ENCODE data around the gene WDR53.
A peak's percentile ranks its signal among the peaks of the same experiment; 100 is the strongest.
"Not testable (repeated sequence)": the region's sequence is repeated elsewhere in the genome, so short reads cannot be mapped to it uniquely, and the experiment has no call there.

The WDR53 gene

DNA sequence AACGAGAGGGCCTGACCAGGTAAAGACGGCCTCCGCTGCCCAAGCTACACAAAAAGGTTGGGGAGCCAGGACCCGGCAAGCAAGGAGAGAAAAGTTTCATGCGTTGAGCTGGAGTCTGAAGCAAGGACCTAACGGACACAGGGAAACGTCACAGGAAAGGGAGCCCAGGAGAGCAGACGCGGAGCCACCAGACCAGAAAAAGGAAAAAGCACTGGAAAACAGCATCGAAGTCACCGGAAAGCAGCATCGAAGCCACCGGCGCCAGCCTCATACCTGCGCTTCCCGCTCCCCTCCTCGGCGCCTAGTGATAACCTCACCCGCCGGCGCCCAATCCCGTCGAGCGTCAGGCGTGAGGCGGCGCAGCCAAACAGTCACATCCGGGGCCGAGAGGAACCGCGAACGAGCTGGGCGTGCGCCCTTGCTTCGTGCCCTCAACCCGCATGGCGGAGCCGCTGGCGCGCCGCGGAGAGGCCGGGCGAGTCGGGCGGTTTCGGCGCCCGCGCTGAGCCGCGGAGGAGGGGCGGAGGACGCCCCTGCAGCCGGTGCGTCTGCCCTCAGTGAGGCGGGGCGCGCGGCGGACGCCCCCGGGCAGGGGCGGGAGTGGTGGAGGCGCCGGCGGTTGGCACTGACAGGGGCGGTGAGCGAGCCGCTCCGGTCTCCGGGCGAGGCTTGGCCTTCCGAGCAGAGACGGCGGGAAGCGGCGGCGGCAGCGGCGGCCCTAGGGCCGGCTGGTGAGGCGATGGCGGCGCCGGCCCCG, at the start of gene WDR53, which contains the start of gene FBXO45:
WDR53 (minus strand) TSS at position 309 of the 757 bp plus-strand sequence. CDS start 7,079 bp downstream, outside the sequence.
FBXO45 (plus strand) TSS at position 415 of the 757 bp plus-strand sequence; CDS start at position 740, 325 bp downstream.
- DNase-seq: peak; percentile 97

DNA sequence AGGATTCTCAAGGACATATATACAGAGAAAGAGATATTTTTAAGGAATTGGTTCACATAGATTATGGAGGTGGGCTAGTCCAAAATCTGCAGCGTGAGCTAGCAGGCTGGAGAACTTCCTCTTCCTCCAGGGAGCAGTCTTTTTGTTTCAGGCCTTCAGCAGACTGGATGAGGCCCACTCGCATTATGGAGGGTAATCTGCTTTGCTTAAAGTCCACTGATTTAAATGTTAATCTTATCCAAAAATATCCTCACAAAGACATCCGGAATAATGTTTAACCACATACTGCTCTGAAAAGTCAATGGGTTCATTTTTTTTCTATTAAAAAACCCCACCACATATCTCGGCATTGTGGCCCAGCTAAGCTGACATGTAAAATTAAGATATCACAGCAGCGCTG, 48.9 kb upstream of the WDR53 start:
- DNase-seq: no peak

DNA sequence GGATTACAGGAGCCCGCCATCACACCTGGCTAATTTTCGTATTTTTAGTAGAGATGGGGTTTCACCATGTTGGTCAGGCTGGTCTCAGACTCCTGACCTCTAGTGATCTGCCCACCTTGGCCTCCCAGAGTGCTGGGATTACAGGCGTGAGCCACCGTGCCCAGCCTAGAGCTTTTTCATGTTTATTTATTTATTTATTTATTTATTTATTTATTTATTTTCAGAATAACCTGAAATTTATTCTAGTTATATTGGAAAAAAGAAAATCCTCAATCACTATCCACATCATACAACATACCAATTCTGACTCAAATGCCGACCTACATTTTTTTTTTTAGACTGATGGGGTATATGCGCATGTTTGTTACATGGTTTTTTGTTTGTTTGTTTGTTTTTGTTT, 46.9 kb upstream of the WDR53 start:
- DNase-seq: not testable (repeated sequence)

DNA sequence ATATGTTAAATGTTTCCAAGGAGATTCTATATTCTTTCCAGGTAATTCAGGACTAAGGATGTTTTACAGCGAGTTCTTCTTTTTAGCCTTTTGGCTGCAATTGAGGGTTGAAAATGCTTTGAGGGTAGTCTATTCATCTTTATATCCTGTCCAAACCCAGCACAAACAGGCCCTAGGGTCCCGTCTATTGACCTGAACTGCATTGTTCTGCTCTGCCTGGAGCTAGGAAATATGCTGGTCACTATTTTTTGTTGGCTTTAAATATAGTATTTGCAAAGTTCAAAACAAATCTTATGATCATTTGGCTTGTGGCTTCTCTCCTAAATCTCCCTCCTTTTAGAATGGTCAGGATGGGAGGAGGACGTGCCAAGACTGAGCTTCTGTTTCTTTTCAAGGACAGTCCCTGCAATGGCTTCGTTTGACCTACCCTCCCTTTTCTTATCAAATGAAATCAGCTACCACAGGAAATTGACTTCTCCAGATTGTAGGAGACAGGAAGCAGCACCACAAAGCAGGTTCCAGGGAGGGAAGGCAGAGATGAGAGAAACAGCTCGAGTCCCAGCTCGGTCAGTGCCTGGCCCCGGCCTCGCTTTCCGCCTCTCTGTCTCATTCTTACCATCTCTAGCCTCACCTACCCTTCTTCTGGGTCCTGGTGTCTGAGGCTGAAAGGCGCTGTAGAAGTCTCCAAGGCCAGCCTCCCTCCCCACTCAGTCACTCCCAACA, 43.6 kb upstream of the WDR53 start:
- no peak for DNase-seq

DNA sequence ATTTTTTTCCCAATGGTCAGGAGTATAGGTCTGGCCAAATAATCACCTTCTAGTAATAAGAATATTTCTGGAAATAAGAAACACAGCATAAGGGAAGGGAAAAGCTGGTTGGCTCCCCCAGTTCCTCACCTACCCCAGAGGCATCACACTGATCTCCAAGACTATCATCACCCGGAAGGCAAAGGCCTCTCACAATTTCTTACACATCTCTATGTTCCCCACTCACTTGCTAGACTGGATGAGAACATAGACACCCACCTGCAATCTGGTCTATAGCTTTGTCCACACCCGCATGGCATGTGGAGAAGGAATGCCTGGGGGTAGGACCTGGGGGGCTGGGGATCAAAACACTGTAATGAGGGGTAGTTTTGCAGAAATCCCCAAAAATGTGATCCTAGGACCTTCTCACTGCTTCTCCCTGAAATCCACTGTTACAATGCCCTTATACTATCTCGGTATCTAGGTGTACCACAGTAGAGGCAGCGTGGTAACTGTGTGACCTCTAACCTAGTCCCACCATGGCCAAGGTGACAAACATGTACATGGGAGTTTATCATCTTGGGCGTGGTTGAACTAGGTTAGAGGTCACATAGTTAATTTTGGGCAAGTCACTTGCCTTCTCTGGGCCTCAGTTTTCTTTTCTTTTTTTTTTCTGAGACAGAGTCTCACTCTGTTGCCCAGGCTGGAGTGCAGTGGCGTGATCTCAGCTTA, 41.6 kb upstream of the WDR53 start:
- no peak for DNase-seq

DNA sequence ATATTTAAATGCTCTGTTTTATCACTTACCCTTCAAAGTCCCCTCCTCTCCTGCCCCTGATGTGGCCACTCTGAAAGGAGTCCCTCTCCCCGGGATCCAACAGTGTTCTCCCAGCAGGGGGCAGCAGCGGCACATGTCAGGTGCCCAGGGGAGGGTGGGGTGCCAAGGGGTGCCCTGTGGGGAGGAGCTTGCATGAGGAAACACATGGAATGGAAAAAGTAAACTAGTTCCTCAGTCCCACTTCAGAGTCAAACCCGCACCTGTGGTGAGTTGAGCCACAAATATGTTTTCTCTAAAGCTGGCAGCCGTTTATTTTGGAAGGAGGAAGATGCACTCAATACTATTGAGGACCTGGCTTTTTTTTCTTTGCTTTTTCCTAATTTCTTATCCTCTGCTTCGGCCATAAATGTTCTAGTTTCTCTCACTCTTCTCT, 41.0 kb upstream of the WDR53 start:
- peak; percentile 85 for DNase-seq

DNA sequence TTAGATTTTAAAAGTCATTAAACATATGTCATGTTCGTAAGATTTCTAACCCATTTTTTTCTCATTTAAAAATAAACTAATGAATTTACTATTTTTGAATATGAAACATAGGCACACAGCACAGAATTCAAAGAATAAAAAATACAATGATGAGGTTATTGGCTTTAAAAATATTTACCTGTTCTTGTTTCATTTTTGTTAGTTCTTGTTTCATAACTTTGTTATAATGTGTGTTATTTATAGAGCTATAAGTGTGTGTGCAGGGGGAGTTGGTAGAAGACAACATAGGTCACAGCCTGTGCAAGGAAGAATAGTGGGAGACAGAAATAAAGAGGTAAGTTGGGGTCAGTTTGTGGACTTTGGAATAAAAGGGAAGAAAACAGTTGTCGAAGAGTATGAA, 40.3 kb upstream of the WDR53 start:
- no peak for DNase-seq

DNA sequence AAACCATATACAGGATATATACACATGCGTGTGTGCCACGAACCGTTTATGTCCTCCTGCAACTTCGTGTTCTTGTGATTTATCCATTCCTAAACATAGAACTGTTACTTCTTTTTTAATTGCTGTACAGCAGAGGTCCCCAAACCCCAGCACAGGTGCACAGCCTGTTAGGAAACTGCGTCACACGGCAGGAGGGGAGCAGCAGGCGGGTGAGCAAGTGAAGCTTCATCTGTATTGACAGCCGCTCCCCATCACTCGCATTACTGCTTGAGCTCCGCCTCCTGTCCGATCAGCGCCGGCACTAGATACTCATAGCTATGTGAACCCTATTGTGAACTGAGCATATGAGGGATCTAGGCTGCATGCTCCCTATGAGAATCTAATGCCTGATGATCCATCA, 36.2 kb upstream of the WDR53 start:
- DNase-seq: no peak

DNA sequence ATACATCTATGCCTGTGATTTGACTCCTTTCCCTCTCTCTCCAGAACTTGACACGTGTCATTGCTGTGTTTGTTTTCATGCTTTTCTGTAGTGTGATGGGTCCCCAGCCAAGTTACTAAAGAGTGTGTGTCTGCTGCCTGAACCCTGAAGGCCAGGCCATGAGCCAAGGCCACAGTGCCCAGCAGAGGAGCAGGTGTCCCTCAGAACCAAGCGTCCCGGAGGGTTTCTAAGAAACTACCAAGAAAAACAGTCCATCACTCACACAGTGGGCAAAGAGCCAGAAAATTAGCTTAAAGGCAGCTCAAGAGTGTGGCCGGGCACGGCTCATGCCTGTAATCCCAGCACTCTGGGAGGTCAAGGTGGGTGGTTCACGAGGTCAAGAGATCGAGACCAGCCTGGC, 35.3 kb upstream of the WDR53 start:
- peak; percentile 26 for DNase-seq

DNA sequence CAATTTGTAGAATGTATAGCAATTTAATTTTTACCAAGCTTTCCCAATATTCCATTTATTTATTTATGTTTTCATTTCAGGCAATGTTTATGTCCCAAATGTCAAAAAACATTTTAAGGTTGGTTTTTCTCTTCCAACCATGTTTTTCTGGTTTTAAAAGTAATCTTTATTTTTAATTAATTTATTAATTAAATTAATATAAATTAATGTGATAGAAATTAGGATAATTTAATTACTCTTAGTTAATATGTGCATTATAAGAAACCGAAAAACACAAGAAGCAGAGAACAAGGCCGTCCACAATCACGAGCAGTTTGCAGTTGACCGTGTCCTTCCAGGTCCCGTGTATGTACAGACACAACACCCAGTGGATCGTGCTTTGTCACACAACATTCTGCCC, 34.3 kb upstream of the WDR53 start:
- DNase-seq: no peak

DNA sequence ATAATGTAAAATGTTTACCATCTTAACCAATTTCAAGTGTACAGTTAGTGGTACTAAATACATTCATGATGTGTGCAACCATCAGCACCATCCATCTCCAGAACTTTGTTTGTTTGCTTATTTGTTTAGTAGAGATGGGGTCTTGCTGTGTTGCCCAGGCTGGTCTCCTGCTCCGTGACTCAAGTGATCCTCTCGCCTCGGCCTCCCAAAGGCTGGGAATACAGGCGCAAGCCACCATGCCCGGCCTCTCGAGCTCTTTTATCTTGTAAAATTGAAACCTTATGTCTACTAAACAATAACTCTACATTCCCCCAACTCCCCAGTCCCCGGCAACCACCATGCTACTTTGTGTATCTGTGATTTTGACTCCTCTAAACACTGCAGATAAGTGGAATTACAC, 32.0 kb upstream of the WDR53 start:
- no peak for DNase-seq

DNA sequence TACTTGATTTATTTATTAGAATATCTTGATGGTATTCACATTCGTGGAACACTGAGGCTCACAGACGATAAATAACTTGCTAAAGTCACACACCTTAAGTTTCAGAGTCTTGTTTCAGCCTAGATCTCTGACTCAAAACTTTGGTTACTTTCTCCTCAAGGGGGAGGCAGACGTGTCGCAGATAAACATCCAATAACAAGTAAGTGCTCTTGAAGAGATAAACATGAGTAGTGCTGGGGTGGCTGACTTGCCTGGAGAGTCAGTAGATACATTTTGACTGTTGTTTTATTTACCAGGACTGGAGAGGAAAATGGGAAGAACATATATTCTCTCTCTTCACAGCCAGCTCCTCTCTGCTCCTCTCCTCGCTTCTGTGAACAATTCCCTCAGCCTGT, 31.4 kb upstream of the WDR53 start:
- no peak for DNase-seq

DNA sequence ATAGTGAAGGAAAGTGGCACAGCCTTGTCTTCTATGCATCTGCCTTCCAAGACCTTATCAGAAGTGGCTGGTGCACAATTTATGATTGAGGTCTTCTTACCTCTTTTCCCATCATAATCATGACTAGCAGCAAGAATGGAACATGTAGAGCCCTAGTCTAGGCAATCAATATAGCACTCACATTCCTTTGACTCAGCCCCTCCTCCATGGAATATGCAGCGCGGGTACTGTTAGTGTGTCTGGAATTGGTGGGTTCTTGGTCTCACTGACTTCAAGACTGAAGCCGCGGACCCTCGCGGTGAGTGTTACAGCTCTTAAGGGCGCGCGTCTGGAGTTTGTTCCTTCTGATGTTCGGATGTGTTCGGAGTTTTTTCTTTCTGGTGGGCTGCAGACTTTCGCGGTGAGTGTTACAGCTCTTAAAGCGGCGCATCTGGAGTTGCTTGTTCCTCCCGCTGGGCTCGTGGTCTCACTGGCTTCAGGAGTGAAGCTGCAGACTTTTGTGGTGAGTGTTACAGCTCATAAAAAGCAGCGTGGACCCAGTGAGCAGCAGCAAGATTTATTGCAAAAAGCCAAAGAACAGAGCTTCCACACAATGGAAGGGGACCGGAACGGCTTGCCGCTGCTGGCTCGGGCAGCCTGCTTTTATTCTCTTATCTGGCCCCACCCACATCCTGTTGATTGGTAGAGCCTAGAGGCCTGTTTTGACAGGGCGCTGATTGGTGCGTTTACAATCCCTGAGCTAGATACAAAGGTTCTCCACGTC, 29.8 kb upstream of the WDR53 start:
- DNase-seq: not testable (repeated sequence)

DNA sequence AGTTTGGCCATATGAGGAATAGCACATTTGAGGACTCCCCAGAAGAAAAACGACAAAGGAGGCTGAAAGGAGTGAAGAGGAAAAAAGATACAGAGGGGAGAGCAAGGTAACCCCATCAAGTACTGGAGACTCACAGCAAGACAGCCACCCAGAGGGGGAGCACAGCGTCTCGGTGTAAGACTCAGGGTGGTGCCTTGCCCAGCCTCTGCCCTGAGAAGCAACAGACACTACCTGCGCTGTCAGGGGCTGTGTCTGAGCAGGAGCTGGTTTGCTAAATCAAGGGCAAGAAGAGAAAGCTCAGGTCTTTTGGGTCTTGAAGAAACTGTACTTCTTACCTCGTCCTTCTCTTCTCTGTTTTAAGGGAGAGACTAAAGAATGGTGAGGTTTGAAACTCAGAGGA, 28.0 kb upstream of the WDR53 start:
- no peak for DNase-seq

DNA sequence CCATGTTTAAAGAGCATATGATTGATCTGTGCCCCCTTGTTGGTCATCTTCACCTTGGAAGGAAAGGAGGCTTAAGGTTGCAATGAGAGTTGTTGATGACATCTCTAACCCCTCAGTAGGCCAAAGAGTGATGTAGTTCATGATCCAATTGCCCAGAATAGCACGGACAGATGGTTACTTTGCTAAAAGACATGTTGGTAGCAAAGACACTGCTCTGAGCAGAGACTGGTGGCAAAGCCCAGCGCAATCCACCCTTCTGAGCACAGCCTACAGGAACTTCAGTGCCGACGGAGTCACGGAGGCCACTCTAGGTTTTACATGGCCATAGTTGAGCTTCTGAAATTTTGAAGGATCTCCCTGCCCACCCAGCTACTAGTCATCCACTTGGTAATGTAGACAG, 21.9 kb upstream of the WDR53 start:
- DNase-seq: no peak

DNA sequence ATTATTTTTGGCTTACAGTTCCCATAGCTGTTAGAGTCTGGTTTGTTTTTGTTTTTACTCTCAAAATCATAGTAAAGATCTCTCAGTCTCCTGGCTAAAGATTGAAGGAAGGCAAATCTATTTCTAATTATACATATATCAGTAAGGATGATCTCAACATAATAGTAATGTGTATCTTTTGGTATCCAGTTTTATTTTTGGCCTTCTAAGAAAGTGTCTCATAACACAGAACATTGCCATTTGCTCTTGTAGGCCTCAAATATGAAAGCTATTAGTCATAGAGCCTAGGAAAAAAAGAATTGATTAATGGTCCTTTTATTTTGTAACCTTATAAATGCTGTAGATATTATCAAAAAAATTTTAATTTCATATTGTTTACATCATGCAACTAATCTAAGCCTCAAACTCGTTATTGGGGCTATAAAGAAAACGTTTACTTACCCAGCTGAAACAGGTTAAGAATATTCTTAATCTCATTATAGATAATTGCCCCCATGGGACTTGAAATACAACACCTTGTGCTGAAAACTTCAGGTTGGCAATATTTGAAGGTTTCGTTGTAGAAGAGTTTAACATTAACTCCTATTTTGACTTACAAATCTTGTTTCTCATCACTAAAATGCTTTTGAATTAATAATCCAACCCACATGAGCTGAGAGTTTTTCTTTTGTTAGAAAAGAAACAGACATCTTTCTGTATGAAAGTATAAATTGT, 16.8 kb upstream of the WDR53 start:
- no peak for DNase-seq

DNA sequence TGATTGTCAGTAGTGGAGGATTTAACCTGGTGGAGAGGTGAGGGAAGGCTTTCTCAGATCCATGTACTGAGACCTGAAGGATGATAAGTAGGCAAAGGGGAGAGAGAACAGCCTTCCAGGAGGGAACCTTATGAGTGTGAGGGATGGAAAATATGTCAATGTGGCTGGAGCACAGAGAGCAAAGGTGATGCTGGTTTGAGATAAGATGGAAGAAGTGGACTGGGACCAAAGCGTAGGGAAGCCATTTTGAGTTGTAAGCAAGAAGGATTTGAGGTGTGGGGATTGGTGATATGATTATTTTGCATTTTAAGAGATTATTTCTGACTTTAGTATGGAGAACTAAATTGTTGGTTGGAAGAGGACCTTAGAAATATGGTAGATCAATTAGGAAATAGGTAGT, 4.0 kb upstream of the WDR53 start:
- DNase-seq: no peak

DNA sequence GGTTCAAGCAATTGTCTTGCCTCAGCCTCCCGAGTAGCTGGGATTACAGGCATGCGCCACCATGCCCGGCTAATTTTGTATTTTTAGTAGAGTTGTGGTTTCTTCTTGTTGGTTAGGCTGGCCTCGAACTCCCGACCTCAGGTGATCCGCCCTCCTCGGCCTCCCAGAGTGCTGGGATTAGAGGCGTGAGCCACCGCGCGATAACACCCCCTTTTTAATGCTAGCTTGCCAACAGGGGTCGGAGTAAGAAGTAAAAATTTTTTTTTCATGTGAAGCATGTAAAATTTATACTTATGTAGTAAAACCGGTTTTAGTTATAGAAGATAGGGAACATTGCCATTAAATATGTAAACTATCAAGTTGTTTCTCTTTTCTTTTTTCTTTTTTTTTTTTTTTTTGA, 2.0 kb upstream of the WDR53 start:
- DNase-seq: not testable (repeated sequence)

DNA sequence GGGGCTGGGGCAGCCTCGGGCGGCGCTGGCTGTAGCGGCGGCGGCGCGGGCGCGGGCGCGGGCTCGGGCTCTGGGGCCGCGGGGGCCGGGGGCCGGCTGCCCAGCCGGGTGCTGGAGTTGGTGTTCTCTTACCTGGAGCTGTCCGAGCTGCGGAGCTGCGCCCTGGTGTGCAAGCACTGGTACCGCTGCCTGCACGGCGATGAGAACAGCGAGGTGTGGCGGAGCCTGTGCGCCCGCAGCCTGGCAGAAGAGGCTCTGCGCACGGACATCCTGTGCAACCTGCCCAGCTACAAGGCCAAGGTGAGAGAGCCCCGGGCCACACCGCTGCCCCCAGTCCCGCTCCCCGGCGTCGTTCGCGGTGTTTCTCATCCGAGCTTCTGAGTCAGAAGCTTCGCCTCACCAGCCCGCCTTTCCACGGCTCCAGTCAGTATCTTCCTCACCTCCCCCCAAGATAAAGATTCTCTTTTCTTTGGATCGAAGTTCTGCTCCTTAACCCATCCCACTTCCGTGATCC, 706 bp upstream of the WDR53 start:
- DNase-seq: no peak

DNA sequence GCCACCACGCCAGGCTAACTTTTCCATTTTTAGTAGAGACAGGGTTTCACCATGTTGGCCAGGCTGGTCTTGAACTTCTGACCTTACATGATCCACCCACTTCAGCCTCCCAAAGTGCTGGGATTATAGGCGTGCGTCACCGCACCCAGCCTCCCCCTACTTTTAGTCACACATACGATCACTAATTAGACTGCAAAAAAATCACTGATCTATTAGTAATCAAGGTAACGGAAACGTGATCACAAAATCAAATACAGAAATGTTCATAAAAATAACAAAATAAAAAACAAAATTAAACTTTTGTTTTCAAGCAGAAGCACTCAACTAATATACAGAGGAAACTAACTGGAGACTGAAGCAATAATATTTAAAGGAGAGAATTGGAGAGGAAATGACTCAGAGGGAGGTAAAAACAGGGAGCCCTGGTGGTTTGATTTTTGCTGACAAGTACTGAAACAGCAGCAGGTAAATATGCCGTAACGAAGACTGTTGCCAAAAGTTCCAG, 4.6 kb downstream of the WDR53 start:
- no peak for DNase-seq

DNA sequence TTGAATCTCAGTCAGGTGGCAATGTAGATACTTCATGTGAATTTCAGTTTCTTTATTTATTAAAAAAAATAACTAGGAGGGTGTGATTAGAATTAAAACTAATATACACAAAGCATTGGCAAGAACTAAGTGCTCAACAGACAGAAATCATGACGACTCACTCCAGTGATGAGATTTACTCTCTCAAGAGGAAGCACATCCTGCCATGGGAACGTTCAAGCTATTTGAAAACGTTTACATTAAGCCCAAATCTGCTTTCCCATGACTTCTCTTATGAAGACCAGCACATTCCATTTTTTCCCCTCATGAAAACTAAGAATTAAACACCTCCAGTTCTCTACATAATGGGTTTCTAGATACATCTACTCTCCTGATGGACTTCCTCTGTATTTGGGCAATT, 8.5 kb downstream of the WDR53 start:
- no peak for DNase-seq

DNA sequence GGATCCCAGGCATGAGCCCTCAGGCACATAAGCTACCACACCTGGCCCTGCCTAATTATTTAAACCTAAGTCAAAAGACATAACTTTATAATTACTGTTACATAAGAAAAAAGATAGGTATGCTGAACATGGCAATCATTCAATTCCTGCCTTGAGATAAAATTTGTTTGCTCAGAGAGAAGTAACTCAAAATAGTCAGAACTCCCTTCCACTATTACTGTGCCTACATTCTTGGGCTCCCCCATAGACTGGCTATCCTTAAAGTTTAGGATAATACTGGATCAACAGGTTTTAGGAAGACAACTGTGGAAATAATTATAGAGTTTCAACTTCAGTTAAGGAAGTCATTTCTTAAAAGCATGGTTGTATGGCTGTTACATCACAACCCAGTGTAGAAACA, 9.9 kb downstream of the WDR53 start:
- DNase-seq: no peak

All from NCI-H2029 (cell line).